Chondrocyte (in vitro differentiated cells): ENCODE measurements around the gene NAV2. TPM values are rescaled to one million over a fixed set of nuclear protein-coding genes. Genes with fewer than 3 reads are reported as not detected.
A peak's percentile ranks its signal among the peaks of the same experiment; 100 is the strongest.

Experiments used
- DNase-seq: peaks from one replicate; pipeline ENCODE4 v3.0.0; 2021; ENCODE audit warnings: mixed read lengths, low spot score
- H3K27ac Mint-ChIP-seq: one replicate; pipeline ENCODE4 v1.8.0; 2021; ENCODE audit warnings: mild to moderate bottlenecking, moderate library complexity, mixed read lengths; ENCODE audit not compliant: unreplicated experiment
- H3K27me3 Mint-ChIP-seq: 2 replicates; pipeline ENCODE4 v1.8.0; 2021; ENCODE audit warnings: low read depth, mixed read lengths
- H3K36me3 Mint-ChIP-seq: 2 replicates; pipeline ENCODE4 v1.8.0; 2021; ENCODE audit warnings: low read depth, mixed read lengths
- H3K4me1 Mint-ChIP-seq: 2 replicates; pipeline ENCODE4 v1.8.0; 2021; ENCODE audit warnings: low read depth, mild to moderate bottlenecking, mixed read lengths
- H3K4me3 Mint-ChIP-seq: one replicate; pipeline ENCODE4 v1.8.0; 2021; ENCODE audit warnings: mild to moderate bottlenecking, moderate library complexity, mixed read lengths; ENCODE audit not compliant: unreplicated experiment
- H3K9me3 Mint-ChIP-seq: 2 replicates; pipeline ENCODE4 v1.8.0; 2021; ENCODE audit warnings: low read depth, mixed read lengths
- total RNA-seq: library from RNA; stranded (reverse); gene quantifications from 3 replicates; pipeline ENCODE4 v1.2.1, GENCODE V29; 2021
- TF ChIP-seq, protein P1 (sequence below): fragments of 200-600 bp; sonication (generic); IDR thresholded peaks from 2 replicates; pipeline ENCODE4 v1.5.0; 2021; ENCODE audit warnings: antibody characterized with exemption, mild to moderate bottlenecking, moderate library complexity

Gene NAV2
- total RNA-seq, 1 donor from 2014 or later = 87.0 TPM

DNA sequence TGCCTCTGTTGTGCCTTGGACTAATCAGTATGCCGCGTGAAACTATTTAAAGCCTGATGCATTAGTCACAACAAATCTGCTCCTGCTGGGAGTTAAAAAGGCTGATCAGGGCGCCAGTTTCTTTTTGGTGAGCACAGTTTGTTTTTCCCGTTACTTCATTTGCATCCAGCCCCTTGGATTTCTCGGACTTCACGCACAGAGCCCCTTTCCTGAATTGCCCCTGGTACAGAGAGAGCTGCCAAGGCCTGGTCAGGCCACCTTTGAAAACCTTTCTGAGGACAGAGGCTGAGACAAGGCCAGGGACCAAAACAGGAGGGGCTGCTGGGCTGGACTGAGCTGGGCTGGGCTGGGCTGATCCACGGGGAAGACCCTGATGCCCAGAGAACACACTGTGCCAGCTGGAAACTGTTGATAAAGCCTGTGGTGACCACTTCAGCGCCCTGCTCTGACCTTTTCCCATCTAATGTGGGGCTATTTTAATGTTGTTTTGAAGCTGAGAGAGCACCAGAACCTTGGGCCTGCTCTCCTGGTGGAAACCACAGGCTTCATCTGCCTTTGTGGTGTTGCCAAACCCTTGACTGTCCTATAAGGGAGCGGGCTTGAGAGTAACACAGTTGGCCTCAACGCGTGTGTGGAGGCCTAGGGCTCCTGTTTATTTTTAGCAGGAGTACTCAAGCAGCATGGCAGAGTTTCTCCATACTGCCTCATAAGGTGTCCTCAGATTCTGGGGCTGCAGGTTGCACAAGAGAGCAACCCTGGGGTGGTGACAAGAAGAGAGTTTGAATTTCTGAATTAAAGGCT, 44.2 kb downstream of the NAV2 start:
- Mint-ChIP-seq H3K9me3 (peaks cover 5% of the 10 kb centered on the region), H3K27ac (peak overlapping the region; percentile 60), H3K4me1 (peaks cover 46% of the 10 kb centered on the region), H3K27me3 (no peaks in the 10 kb centered on the region), H3K4me3 (no peak overlapping the region), H3K36me3 (peaks cover 24% of the 10 kb centered on the region)
- DNase-seq = no peak
- TF ChIP-seq, protein P1, sequence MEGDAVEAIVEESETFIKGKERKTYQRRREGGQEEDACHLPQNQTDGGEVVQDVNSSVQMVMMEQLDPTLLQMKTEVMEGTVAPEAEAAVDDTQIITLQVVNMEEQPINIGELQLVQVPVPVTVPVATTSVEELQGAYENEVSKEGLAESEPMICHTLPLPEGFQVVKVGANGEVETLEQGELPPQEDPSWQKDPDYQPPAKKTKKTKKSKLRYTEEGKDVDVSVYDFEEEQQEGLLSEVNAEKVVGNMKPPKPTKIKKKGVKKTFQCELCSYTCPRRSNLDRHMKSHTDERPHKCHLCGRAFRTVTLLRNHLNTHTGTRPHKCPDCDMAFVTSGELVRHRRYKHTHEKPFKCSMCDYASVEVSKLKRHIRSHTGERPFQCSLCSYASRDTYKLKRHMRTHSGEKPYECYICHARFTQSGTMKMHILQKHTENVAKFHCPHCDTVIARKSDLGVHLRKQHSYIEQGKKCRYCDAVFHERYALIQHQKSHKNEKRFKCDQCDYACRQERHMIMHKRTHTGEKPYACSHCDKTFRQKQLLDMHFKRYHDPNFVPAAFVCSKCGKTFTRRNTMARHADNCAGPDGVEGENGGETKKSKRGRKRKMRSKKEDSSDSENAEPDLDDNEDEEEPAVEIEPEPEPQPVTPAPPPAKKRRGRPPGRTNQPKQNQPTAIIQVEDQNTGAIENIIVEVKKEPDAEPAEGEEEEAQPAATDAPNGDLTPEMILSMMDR = no peak

DNA sequence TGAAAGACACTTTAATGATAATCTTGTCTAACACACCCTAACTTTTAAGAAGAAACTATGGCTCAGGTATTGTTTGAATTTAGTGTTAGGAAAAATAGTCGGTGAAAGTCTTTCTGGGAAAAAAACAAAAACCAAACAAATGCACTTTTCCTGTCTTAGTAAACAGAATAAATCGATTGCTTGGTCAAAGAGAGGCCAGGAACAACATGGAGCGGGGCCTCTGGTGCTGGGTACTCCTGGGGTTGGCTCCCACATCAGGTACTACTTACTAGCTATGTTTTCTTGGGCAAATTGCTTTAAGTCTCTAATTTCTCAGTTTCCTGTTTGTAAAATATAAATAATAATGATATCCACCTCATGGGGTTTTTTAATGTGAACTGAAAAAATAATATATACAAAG, 46.8 kb downstream of the NAV2 start:
- H3K4me1 Mint-ChIP-seq = peaks cover 62% of the 10 kb centered on the region
- TF ChIP-seq, protein P1 = no peak
- peaks cover 18% of the 10 kb centered on the region for H3K36me3 Mint-ChIP-seq
- H3K27me3 Mint-ChIP-seq = no peaks in the 10 kb centered on the region
- no peak overlapping the region for H3K27ac Mint-ChIP-seq
- no peak for DNase-seq
- no peak overlapping the region for H3K4me3 Mint-ChIP-seq
- H3K9me3 Mint-ChIP-seq = no peaks in the 10 kb centered on the region

DNA sequence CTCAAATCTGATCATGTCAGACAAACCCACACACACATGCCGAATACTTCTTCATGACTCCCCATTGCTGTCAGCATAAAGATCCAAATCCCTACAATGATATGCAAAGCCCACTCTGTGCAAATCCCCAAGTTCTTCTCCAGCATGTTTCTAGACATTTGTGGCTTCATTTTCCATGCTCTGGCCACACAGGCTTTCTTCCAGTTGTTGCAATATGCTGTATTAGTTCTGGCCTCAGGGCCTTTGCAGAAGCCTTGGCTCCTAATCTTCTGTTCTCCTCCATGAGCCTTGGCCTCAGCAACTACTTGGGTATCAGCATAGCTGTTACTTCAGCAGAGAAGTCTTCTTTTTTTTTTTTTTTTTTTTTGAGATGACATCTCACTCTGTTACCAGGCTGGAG, 49.6 kb downstream of the NAV2 start:
- TF ChIP-seq, protein P1 = no peak
- H3K36me3 Mint-ChIP-seq = peaks cover 15% of the 10 kb centered on the region
- peaks cover 63% of the 10 kb centered on the region for H3K4me1 Mint-ChIP-seq

DNA sequence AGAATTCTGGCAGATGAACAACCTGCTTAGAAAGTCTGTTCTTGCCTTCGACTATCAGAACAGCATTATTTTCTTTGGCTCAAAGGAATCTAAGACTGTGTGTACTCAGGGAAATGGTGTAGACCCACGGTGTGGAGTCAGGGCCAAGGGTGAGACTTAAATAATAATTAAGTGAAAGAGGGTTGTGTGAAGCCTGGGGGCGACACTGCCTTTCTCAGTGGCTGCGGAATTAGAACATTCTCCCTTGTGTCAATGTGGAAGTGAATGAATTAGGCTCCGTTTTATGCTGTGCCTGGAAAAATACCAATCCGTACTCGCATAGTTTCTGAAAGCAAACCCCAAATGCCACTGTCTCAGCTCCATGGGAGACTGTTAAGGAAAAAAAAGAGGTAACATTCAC, 50.7 kb downstream of the NAV2 start:
- no peak for DNase-seq
- peak overlapping the region; percentile 3 for H3K4me3 Mint-ChIP-seq
- H3K36me3 Mint-ChIP-seq = peaks cover 11% of the 10 kb centered on the region
- peaks cover 67% of the 10 kb centered on the region for H3K4me1 Mint-ChIP-seq
- TF ChIP-seq, protein P1 = peak; percentile 28
- no peaks in the 10 kb centered on the region for H3K27me3 Mint-ChIP-seq
- no peaks in the 10 kb centered on the region for H3K9me3 Mint-ChIP-seq
- H3K27ac Mint-ChIP-seq = peak overlapping the region; percentile 74

More for the DNA sequence above, 49.6 kb downstream of the NAV2 start:
- no peak overlapping the region for H3K27ac Mint-ChIP-seq
- no peak overlapping the region for H3K4me3 Mint-ChIP-seq
- H3K27me3 Mint-ChIP-seq = no peaks in the 10 kb centered on the region
- H3K9me3 Mint-ChIP-seq = no peaks in the 10 kb centered on the region
- DNase-seq = no peak

- DNase-seq = no peak
- TF ChIP-seq, protein P1 = no peak
- Mint-ChIP-seq H3K9me3 (no peaks in the 10 kb centered on the region), H3K4me1 (peaks cover 70% of the 10 kb centered on the region), H3K36me3 (peaks cover 7% of the 10 kb centered on the region), H3K27ac (no peak overlapping the region), H3K4me3 (no peak overlapping the region), H3K27me3 (no peaks in the 10 kb centered on the region)
Measured at GRCh38 chr11:19766206-19766605, 53.6 kb downstream of the NAV2 start.
